MV-4-11 (cell line): Measurements from ENCODE around the gene FEZ2.

ENCODE experiments used
- DNase-seq: peaks from one replicate; lab custom pipeline; 2025; lab: John Stamatoyannopoulos, UW

Gene FEZ2

DNA sequence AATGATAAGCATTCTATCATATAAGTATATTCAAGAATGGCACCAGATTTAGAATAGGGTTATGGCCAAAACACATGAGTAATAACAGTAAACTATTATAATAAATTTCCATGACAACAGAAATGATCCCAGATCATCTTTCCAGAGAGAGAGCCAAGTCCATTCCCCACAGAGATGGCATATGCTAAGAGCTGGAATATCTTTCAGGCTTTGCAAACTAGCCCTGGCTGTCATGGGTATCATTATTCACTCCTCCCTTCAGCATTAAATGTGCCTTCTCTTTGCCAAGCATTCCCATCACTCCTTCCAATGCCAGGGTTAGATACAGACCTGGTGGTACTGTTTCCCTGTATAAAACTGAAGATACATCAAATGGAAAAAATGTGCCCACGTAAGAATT lies 10.9 kb downstream of the FEZ2 start:
- no peak for DNase-seq

DNA sequence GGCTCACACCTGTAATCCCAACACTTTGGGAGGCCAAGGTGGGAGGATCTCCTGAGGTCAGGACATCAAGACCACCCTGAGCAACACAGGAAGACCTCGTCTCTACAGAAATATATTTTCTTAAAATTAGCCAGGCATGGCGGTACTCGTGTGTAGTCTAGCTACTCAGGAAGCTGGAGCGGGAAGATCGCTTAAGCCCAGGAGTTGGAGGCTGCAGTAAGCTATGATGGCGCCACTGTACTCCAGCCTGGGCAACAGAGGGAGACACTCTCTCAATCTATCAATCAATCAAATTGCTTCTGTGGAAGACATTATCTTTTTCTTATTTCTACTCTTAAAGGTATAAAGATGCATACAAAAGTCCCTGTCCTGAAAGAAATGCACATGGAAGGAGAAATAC lies 11.3 kb downstream of the FEZ2 start:
- no peak for DNase-seq

DNA sequence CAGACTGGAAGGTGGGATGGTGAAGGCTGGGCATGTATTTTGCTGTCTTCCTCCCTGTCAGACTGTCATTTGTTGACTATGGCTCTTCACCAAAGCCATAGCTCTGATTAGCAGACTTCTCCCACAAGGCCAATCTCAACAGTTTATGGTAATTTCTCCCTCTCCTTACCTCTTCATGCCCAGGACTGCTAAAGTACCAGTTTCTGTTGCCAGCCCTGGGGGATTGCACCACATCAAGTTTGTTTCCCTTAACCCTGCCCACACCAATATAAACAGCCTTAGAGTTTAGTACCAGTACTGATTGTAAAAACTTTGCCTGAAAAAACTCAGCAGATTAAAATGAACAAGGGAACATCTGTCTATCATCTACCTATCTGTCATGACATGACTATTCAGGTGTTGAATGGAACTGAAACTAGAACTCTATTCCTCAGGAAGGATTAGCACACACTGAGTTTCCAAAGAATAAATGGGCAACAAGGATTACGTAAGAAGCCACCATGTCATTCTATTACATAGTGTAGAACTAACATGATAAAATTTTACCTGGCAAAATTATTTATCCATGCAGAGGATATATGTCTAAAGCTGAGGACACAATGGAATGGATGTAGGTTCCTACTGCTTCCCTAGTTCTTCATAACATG lies 13.7 kb downstream of the FEZ2 start:
- DNase-seq: no peak

DNA sequence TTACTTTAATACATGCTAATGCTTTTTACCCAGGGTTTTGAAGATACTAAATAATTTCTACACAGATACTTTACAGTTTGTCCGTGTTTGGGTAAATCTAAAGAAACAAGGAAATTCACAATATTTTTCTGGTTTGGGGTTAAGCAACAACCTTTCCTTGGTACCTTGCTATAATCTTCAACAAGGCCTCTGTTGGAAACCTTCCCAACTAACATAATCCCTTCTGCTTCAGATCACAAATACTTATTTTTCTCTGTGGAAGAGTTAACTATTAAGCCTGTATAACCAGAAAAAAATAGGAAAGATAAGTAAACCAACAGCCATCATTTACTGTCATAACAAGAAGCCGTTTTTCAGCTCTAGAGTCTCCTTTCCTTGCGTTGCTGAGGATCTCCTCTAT lies 15.0 kb downstream of the FEZ2 start:
- no peak for DNase-seq

DNA sequence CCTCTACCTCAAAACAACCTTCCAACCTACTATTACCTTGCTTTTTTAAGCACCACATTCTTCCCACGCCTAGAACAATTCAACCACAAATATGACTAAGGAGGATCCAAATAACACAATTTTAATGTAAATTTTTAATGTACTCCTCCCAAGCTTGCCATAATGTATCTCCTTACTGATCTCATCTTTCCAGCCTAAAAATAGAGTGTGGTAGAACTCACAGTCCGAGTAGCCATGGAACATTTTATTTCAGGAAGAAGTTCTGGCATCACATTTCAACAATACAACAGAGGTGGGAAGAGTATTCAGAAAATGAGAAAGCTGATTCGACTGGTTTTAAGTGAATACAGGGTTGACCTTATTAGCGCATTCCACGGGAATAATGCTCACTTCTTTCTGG lies 15.4 kb downstream of the FEZ2 start:
- DNase-seq: no peak

DNA sequence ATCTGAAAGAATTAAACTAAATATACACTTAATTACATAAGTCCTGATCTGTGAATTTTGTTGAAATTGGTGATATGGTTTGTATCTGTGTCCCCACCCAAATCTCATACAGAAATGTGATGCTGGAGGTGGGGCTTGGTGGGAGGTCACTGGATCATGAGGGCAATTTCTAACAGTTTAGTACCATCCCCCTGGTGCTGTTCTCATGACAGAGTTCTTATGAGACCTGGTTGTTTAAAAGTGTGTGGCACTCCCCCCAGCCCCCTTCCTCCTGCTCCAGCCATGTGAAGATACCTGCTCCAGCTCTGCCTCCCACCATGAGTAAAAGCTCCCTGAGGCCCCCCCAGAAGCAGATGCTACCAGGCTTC lies 18.7 kb downstream of the FEZ2 start:
- no peak for DNase-seq

DNA sequence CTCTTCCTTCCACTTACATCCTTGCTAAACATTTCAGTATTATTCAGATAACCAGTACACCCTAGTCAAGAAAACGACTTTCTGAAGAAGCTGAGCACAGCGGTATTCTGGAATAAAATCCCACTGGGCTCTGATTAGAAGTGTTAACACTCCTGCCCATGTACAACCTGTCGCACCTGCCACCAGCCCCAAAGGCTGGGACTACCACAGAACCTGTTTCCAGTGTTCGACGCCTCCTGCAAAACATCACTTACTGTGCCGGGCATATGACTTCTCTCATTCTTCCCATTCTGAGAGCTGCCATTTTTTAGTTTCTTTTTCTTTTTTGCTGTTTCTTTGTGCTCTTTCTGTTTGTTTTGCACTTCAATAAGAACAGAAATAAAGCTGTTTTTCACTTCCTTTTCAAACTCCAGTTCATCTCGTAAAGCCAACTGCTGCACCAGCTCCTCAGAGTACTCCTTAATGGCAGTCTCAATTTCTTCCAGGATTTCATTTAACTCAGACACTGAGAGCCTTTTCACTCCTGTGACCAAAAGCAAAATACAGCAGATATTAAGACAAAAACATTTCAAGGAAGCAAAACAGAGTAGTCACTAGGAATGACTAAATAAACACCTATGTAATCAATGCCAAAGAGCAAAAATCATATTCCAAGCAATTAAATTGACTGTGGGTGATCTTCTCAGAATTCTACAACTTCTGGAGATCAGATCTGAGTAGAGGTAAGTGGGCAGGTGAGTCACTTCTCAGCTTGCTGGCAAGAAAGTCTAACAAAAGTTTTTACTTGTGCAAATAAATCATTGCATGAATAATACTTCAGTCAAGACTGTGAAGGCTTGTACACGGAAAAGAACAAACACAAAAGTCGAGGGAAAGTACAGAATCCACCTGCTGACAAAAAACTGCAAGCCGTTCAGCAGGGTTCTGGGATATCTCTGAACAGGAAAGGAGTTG lies 19.3 kb downstream of the FEZ2 start:
- DNase-seq: peak; percentile 9

DNA sequence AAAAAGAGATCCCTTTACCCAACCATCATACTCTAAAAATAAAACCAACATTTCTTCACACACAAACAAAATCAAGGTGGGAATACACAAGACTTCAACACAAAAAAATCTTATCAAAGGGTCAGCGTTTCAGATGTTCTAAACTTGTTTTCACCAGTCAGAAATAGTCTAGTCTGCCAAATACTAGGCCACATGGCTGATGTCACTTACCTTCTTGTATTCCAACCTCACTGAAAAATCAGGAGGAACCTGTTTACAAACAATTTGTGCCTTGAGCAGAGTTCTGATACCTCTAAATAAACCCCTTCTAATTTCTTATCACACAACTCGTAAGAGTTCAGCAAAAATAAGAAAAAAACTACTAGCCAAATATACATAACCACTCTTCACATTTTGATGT lies 20.1 kb downstream of the FEZ2 start:
- DNase-seq: no peak

DNA sequence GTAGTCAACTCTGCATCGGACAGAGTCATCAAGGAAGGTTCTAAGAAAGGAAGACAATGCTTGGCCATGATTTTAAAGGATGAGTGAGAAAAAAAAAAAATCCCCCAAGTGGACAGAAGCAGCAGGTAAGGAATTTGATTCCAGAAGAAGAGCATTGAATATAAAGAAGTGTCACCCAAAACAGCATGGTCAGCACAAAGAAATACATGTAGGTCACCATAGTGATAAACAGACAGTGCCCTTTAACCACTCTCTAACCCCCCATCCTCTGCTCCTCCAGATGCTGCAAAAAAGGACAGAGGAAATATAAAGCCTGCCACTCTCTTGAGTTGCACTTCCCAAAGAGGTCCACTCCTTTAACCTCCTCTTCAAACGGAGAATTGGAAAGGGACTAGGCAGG lies 23.4 kb downstream of the FEZ2 start:
- no peak for DNase-seq

DNA sequence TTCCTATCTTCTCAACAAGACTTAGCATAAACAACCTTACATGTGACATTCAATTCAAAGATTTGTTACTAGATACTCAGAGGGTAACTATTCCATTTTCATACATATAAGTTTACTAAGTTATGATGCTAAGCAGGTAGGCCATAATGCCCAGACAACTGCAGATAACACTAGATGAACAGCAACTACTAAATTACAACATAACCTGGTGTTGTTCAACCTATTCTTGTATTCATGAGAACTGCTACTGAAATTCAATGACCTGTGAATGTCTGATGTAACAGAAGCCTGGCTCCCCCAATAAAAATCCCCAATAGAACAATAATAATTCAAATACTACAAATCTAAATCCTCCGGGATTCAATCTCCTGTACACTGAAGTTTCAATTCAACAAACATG lies 24.8 kb downstream of the FEZ2 start:
- DNase-seq: no peak

DNA sequence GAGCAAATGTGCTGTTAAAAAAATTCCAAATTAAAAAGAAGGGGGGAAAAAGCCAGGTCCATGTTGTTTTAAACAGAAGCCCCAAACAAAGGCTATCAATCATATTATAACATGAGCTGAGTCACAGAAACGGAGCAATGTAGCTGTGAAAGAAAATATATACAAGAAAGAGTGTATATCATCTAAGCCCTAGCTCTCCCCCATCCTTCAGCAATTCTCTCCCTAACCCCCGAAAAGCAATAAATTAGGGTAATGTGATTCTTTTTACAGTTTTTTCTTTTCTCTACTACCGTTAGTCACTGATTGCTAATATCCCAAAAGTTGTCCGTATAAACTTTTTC lies 25.3 kb downstream of the FEZ2 start:
- DNase-seq: no peak

DNA sequence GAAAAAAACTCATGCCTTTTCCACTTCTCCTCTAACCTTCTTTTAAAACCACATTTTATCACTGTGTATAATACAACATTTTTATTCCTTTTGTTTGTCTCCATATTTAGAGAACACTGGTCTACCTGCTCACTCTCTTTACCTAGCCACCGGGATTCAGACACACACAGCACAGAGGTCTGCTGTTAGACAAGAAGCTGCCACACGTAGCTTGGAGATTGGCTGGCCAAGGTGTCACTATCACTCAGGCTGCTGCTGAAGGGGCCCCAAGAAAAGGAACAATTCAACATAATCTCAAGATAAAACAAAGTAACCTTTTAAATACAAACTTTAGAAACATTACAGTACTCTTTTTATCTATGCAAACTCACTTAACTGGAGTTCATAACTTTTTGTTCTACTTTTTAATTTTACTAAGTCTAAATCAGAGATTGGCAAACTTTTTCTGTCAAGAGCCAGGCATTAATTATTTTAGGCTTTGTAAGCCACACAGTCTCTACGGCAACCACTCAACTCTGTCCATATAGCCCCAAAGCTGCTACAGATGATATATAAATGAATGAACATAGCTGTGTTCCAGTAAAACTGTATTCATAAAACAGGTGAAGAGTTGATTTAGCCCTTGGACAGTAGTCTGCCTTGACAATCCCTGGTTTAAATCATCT lies 25.8 kb downstream of the FEZ2 start:
- no peak for DNase-seq

DNA sequence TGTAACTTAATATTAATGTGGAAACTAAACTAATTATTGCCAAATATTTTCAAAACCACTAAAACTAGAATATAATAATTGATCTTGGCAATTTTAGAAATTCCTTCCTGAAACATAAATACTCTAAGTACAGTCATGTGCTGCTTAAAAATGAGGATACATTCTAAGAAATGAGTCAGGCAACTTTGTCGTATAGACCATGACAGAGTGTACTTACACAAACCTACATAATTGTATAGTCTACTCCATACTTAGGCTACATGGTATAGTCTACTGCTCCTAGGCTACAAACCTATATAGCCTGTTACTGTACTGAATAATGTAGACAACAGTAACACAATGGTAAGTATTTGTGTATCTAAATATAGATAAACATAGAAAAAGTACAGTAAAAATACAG lies 27.6 kb downstream of the FEZ2 start:
- DNase-seq: no peak

DNA sequence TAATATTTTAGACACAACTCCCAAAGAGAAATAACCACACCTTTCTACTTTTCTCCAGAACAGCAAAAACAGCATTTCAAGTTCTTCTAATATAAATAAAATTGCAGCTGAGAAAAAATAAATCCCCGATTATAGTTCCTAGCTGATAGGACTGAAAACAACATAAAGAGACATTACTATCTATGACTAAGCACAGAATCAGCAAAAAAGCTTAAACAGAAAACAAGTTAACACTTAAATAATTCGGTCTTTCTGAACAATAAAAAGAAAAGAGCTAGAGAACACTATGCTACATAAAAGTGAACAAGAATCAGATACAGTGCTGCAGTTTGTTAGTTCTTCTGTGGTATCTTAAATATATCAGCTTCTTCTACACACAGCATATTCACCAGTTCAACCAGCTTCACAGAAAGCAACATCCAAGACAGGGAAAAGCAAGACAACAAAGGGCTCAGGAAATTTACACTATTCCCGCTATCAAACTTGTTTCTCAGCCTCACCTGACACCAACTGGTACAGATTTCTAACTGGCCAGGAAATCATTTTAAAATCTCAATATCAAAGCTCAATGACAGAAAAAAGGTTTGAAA lies 28.6 kb downstream of the FEZ2 start:
- DNase-seq: no peak

DNA sequence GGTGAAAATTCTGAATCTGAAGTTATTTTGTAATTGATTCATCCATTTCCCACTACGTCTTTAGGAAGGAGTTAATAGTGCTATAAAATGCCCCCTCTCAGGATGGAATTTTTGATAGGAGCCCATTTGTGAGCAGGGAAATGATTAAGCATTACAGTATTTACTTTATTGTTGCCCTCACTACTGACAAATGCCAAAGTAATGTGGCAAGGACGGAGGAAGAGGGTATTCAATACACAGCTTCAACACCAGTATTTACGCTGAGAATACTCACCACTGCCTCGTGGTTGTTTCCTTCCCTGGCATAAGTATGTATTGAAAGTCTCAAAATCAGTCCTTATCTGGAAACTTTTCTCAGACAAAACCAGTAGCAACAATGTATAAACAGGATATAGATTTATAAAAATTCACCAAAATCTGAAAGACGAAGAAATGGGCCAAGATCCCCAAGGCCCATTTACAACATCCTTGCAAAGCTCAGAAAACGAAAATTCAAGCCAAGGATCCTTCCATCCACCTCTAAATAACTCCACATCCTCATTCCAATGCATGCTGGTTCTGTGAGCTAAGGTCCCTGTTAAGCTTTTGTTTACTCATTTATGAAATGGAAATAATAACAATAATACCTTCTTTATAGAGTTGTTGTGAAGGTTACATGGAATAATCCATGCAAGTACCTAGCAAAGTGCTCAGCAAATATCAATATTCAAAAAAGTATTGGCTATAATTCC lies 29.3 kb downstream of the FEZ2 start:
- no peak for DNase-seq

DNA sequence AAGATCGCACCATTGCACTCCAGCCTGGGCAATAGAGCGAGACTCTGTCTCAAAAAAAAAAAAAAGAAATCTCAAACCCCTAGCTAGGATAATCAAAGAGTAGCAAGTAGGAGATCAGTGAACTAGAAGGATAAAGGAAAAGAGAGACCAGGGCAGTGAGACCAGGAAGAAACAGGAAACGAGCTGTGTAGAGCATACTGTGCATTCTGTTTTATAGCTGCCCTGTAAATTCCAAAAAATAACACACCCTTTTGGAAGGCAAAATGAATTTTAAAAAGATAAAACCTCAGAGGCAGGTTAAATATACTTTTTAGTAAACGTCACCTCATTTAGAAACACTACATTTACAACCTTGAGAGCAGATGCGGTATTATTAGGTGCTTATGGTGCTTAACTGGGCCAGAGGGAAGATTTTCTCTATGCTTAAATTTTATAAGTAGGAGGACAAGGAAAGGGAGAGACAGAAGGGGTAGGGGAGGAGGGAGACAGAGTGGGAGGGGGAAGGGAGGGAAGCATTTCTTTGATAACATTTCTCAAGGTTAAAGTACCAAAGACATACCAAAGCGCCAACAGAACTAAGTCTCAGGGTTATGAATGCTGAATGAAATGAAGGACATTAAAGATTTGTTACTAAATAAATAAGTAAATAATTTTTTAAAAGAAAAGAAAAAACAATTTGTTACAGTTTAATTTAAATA lies 30.1 kb downstream of the FEZ2 start:
- no peak for DNase-seq

DNA sequence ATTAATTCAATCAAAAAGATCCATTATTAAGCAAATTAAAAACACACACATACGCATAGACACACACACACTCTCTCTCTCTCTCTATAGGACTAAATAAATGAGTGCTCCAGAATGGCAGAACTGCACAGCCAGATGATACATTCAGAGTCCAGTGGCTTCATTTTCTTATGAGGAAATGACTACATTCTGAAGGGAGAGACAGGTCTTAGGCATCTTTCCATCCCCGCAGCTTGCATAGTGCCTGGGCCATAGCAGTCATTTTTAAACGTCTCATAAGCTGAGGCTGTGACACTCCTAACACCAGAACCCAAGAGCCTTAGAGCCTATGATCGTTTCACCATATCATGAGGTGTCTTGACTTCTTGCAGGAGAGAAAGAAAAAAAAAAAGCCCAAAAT lies 31.1 kb downstream of the FEZ2 start:
- DNase-seq: no peak

DNA sequence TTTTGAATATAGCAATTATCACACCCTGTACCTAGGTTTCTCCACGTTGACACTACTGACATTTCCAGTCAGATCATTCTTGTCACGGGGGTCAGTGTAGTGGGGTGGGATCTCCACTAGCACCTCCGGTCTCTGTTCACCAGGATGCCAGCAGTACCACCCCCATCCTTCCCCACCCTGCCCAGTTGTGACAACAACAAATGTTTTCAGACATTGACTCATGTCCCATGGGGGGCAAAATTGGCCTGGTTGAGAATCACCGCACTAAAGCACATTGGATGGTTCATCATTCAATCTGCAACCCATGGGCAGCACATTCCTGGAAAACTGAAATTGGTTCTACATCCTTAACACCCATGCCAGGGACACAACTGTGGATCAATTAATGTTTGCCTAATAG lies 32.3 kb downstream of the FEZ2 start:
- no peak for DNase-seq

DNA sequence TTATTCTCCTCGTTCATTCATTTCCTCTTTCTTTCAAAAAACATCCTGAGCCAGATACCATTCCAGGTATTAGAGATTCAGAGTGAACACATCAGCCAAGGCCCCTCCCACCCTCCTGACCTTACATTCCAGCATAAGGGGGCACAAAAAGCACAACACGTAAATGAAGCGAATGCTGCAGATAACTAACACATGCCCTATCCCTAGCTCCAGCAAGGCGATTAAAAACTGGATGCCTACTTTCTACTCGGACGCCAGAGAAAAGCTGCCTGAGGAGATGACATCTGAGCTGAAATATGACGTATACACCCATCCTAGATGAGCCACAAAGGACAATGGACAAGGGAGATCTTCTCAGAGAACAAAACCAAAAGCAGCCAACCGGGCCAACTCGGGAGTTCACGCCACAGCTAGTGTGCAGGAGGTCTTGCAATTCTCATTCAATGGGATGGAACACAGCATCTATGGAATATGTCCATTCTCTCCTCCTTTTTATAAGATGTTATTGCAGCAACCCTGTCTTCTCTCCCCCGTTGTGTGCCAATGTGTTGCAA lies 33.5 kb downstream of the FEZ2 start:
- no peak for DNase-seq

DNA sequence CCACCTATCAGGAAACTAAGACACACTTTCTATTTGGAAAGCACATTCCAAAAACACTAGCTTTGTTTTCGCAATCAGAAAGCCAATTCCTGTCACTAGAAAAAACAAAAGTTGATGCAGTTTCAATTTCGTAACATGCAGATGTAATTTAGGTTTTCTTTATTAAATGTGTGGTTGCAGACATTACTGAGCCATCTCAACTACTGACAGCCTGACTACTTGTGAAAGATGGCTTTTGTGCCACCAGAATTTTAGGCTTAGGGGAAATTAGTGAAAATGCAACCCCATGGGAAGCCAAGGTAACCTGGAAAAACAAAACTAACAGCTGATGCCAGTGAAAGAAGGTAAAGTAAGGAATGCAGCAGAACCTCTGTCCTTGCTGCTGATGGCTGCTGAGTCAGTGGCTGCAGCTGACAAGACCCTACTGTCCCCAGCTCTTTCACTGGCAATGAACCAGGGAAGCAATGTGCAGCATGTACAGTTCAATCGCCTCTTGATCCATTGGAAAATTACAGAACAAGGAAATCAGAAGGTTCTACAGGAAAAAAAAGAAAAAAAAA lies 34.9 kb downstream of the FEZ2 start:
- peak; percentile 63 for DNase-seq

DNA sequence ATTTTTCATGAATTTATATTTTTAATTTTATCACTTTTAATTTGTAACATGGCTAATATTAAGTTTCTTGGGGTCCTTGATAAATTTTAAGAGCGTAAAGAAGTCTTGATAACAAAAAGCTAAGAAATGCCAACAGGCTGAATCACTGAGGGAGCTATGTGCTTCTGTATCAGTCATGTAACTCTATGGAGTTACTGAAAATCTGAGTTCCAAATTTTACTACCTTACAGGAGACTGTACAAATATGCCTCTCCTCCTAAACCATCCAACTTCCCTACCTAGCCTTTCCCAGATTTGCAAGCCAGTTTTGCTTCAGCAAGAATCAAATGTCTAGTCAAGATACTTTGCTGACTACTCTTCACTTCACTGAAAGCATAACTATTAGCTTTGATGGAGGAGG lies 35.7 kb downstream of the FEZ2 start:
- no peak for DNase-seq
